DOHH2 (cell line): Measurements from ENCODE around the gene ATP6V0D1.

Source experiments
- H3F3A ChIP-seq: fragments of 200-600 bp; sonication (generic), shearing (Covaris generic); 2 replicates; pipeline ENCODE4 v1.6.0; 2016; ENCODE audit warnings: antibody characterized with exemption, mild to moderate bottlenecking; ENCODE audit not compliant: control insufficient read depth, insufficient read depth
- H3K27ac ChIP-seq: fragments of 200-600 bp; sonication (generic); 2 replicates; pipeline ENCODE4 v1.5.1; 2014; ENCODE audit warnings: low read depth, mild to moderate bottlenecking, low read length, moderate library complexity
- H3K27me3 ChIP-seq: fragments of 200-600 bp; sonication (generic); 2 replicates; pipeline ENCODE4 v1.6.1; 2014; ENCODE audit warnings: mild to moderate bottlenecking, low read length, mixed read lengths; ENCODE audit not compliant: control insufficient read depth
- H3K36me3 ChIP-seq: fragments of 200-600 bp; sonication (generic); 2 replicates; pipeline ENCODE4 v1.6.1; 2014; ENCODE audit warnings: mild to moderate bottlenecking, low read length, moderate library complexity, mixed read lengths; ENCODE audit not compliant: control insufficient read depth
- H3K4me1 ChIP-seq: fragments of 200-600 bp; sonication (generic); 2 replicates; pipeline ENCODE4 v1.6.1; 2014; ENCODE audit warnings: mild to moderate bottlenecking, low read length, mixed read lengths; ENCODE audit not compliant: control insufficient read depth
- H3K4me2 ChIP-seq: fragments of 200-600 bp; sonication (generic); 2 replicates; pipeline ENCODE4 v1.6.0; 2014; ENCODE audit warnings: mild to moderate bottlenecking, low read length, moderate library complexity
- H3K4me3 ChIP-seq: fragments of 200-600 bp; sonication (generic); 2 replicates; pipeline ENCODE4 v1.5.1; 2014; ENCODE audit warnings: mild to moderate bottlenecking, low read length, mixed read lengths
- H3K79me2 ChIP-seq: fragments of 200-600 bp; sonication (generic); 2 replicates; pipeline ENCODE4 v1.6.1; 2014; ENCODE audit warnings: mild to moderate bottlenecking, low read length, mixed read lengths; ENCODE audit not compliant: control insufficient read depth
- H3K9me2 ChIP-seq: fragments of 200-600 bp; sonication (generic); replicated peaks from 2 replicates; pipeline ENCODE4 v1.6.1; 2014; ENCODE audit warnings: mild to moderate bottlenecking, low read length, mixed read lengths; ENCODE audit not compliant: control insufficient read depth
- H3K9me3 ChIP-seq: fragments of 200-600 bp; sonication (generic); 2 replicates; pipeline ENCODE4 v1.6.1; 2014; ENCODE audit warnings: antibody characterized with exemption, low read length, mixed read lengths; ENCODE audit not compliant: control insufficient read depth, insufficient read depth
- H4K20me1 ChIP-seq: fragments of 200-600 bp; sonication (generic); 2 replicates; pipeline ENCODE4 v1.6.0; 2014; ENCODE audit warnings: low read depth, mild to moderate bottlenecking, antibody characterized with exemption, low read length, moderate library complexity; ENCODE audit not compliant: control insufficient read depth, insufficient read depth
- CTCF ChIP-seq: fragments of 200-600 bp; sonication (generic); IDR thresholded peaks from one replicate; pipeline ENCODE4 v1.5.1; 2014; ENCODE audit warnings: antibody characterized with exemption, mild to moderate bottlenecking, low read depth, low read length; ENCODE audit not compliant: poor library complexity, severe bottlenecking
- EZH2phosphoT487 ChIP-seq: fragments of 200-600 bp; sonication (generic); IDR thresholded peaks from 2 replicates; pipeline ENCODE4 v1.6.1; 2017; ENCODE audit warnings: borderline replicate concordance, mild to moderate bottlenecking, antibody characterized with exemption, low read length, moderate library complexity, mixed read lengths

Gene ATP6V0D1

GRCh38 chr16:67409631-67410030, 71.3 kb downstream of the ATP6V0D1 start:
- H3K36me3 ChIP-seq, result no peaks in the 10 kb centered on the region
- peaks cover 7% of the 10 kb centered on the region for H3K27me3 ChIP-seq
- no peak overlapping the region for H3K4me2 ChIP-seq
- no peaks in the 10 kb centered on the region for H3K79me2 ChIP-seq
- no peaks in the 10 kb centered on the region for H3F3A ChIP-seq
- no peak overlapping the region for H3K27ac ChIP-seq
- H3K9me2 ChIP-seq, result no peaks in the 10 kb centered on the region
- H4K20me1 ChIP-seq, result no peaks in the 10 kb centered on the region
- no peak for TF ChIP-seq EZH2phosphoT487
- TF ChIP-seq CTCF, result no peak
- H3K4me1 ChIP-seq, result no peaks in the 10 kb centered on the region
- no peaks in the 10 kb centered on the region for H3K9me3 ChIP-seq
- H3K4me3 ChIP-seq, result no peak overlapping the region

- Histone ChIP-seq H3K4me3 (no peak overlapping the region), H3K4me1 (no peaks in the 10 kb centered on the region), H3K4me2 (no peak overlapping the region), H3K27me3 (no peaks in the 10 kb centered on the region; the same call in 1 of the 2 replicates), H3K27ac (no peak overlapping the region), H3K9me3 (no peaks in the 10 kb centered on the region), H4K20me1 (no peaks in the 10 kb centered on the region), H3K9me2 (no peaks in the 10 kb centered on the region), H3K79me2 (no peaks in the 10 kb centered on the region), H3K36me3 (no peaks in the 10 kb centered on the region), H3F3A (no peaks in the 10 kb centered on the region)
- no peak for TF ChIP-seq CTCF
- TF ChIP-seq EZH2phosphoT487, result no peak
These were observed 73.0 kb downstream of the ATP6V0D1 start for GRCh38 chr16:67407788-67408452.

DNA sequence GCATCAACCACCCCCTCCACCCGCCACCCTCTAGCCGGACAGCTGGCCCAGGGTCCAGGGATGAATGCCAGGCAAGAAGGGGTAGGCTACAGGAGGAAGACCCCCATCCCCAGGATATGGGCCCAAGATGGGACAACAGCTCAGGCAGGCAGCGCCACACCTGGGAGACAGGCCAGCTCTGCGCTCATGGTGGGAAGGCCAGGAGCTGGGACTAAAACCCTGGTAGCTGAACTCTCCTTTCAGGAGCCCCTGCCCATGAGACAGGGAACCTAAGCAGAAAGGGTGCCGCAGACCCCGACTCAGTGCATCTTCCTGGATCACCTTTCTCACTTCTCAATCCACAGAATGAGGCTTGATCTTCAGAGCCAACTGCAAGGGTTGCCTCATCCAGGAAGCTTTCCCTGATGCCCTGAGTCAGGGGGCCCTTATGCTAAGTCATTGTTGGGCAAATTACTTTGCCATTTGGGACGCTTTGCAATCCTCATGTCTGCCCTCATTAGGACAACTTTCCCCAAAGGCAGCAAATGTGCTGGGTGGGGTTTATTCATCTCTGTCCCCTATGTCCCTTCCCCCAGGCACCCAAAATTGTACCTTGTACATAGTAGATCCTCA, 73.7 kb downstream of the ATP6V0D1 start:
- H3K27me3 ChIP-seq, result no peaks in the 10 kb centered on the region; the same call in 1 of the 2 replicates
- TF ChIP-seq CTCF, result no peak
- no peak for TF ChIP-seq EZH2phosphoT487
- H3K27ac ChIP-seq, result no peak overlapping the region
- no peaks in the 10 kb centered on the region for H3K79me2 ChIP-seq
- no peak overlapping the region for H3K4me2 ChIP-seq
- H3K4me3 ChIP-seq, result no peak overlapping the region
- H4K20me1 ChIP-seq, result no peaks in the 10 kb centered on the region
- H3K4me1 ChIP-seq, result no peaks in the 10 kb centered on the region
- H3K9me2 ChIP-seq, result no peaks in the 10 kb centered on the region
- H3K36me3 ChIP-seq, result no peaks in the 10 kb centered on the region
- H3F3A ChIP-seq, result no peaks in the 10 kb centered on the region
- H3K9me3 ChIP-seq, result no peaks in the 10 kb centered on the region
